ENCODE data around the gene SLC1A2. TPM values are rescaled to one million over a fixed set of nuclear protein-coding genes. Genes with fewer than 3 reads are reported as not detected.

SLC1A2 gene
- total and polyA plus RNA-seq, 2 of the 4 experiments (the other 2 are of a cell fraction), result 0.15 to 0.54 TPM

DNA sequence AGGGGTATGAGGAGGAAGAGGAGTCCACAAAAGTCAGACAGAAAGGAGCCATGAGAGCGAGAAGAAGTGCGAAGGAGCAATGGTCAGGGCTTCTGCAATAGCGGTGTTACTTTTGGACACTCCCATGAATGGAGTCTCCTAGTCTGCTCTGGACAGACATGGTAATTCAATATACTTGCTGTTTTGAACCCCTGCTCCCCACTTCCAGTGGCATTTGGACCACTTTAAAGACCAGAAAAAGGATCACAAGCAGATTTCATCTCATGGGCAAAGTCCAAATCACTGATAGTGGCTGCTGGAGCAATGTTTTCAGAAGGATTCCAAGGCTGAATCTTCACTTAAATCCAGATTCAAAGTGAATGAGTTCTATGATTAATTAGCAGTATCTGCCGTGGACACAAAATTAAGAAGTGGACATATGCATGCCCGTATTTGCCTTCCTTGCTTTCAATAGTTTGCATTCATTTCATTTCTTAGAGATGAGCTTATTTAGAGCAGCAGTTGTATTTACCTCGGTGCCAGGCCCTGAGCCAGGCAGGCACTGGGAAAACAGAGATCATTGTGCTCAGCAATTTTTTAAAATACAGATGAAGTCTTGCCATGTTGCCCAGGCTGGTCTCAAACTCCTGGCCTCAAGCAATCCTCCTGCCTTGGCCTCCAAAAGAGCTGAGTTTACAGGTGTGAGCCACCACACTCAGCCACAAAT, 72.0 kb downstream of the SLC1A2 start:
- CTCF ChIA-PET, result interaction anchor here (0.8 kb wide), 1 partner anchor 21 kb away, joined by 3 read pairs; no protein-coding TSS in a partner anchor
- TF ChIP-seq CEBPB (IDR thresholded peaks at IDR 0.05; ENCODE audit: low read depth, low read length) (no peak), SMC3 (IDR thresholded peaks at IDR 0.05; ENCODE audit: low read depth, low read length) (no peak), BHLHE40 (IDR thresholded peaks at IDR 0.05; ENCODE audit: low read depth, low read length) (no peak), RAD21 (IDR thresholded peaks at IDR 0.05; ENCODE audit: low read length) (no peak), POLR2A (IDR thresholded peaks at IDR 0.05; ENCODE audit: low read depth, low read length) (no peak), RFX5 (IDR thresholded peaks at IDR 0.05; ENCODE audit: low read depth, low read length) (no peak), NFE2L2 (IDR thresholded peaks at IDR 0.05; ENCODE audit: low read depth, low read length) (no peak), MXI1 (IDR thresholded peaks at IDR 0.05; ENCODE audit: borderline replicate concordance, low read depth, low read length) (no peak), FOS (IDR thresholded peaks at IDR 0.05; ENCODE audit: low read depth, low read length) (no peak), MAZ (IDR thresholded peaks at IDR 0.05; ENCODE audit: borderline replicate concordance, low read depth, low read length) (no peak), CHD1 (IDR thresholded peaks at IDR 0.05; ENCODE audit: low read depth, low read length) (no peak), MAFK (IDR thresholded peaks at IDR 0.05; ENCODE audit: low read depth, low read length) (no peak)
- TF ChIP-seq, protein P1, sequence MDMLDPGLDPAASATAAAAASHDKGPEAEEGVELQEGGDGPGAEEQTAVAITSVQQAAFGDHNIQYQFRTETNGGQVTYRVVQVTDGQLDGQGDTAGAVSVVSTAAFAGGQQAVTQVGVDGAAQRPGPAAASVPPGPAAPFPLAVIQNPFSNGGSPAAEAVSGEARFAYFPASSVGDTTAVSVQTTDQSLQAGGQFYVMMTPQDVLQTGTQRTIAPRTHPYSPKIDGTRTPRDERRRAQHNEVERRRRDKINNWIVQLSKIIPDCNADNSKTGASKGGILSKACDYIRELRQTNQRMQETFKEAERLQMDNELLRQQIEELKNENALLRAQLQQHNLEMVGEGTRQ (IDR thresholded peaks at IDR 0.05; ENCODE audit: low read depth, low read length), result no peak
- TF ChIP-seq, protein P2, sequence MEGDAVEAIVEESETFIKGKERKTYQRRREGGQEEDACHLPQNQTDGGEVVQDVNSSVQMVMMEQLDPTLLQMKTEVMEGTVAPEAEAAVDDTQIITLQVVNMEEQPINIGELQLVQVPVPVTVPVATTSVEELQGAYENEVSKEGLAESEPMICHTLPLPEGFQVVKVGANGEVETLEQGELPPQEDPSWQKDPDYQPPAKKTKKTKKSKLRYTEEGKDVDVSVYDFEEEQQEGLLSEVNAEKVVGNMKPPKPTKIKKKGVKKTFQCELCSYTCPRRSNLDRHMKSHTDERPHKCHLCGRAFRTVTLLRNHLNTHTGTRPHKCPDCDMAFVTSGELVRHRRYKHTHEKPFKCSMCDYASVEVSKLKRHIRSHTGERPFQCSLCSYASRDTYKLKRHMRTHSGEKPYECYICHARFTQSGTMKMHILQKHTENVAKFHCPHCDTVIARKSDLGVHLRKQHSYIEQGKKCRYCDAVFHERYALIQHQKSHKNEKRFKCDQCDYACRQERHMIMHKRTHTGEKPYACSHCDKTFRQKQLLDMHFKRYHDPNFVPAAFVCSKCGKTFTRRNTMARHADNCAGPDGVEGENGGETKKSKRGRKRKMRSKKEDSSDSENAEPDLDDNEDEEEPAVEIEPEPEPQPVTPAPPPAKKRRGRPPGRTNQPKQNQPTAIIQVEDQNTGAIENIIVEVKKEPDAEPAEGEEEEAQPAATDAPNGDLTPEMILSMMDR (conservative IDR thresholded peaks at IDR 0.05; ENCODE audit: low read depth, low read length), result no peak
- TF ChIP-seq, protein P3, sequence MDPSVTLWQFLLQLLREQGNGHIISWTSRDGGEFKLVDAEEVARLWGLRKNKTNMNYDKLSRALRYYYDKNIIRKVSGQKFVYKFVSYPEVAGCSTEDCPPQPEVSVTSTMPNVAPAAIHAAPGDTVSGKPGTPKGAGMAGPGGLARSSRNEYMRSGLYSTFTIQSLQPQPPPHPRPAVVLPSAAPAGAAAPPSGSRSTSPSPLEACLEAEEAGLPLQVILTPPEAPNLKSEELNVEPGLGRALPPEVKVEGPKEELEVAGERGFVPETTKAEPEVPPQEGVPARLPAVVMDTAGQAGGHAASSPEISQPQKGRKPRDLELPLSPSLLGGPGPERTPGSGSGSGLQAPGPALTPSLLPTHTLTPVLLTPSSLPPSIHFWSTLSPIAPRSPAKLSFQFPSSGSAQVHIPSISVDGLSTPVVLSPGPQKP (IDR thresholded peaks at IDR 0.05; ENCODE audit: borderline replicate concordance, low read depth, low read length), result no peak

More for the DNA sequence above, 72.0 kb downstream of the SLC1A2 start:
- H2AK9ac ChIP-seq (replicated peaks; ENCODE audit: low read depth, low read length, poor library complexity), result no peak overlapping the region
- H3K9me3 ChIP-seq (ENCODE audit: control insufficient read depth, insufficient read depth, low read length), result no peaks in the 10 kb centered on the region
- H3K4me2 ChIP-seq (ENCODE audit: low read depth, low read length), result no peak overlapping the region
- H3K4me3 ChIP-seq (ENCODE audit: insufficient read depth, low read depth, low read length), result no peak overlapping the region
- H2AK5ac ChIP-seq (ENCODE audit: low read depth, low read length), result no peak overlapping the region; the same call in 1 of the 2 replicates
- H3K4ac ChIP-seq (ENCODE audit: low read depth, low read length), result peak overlapping the region; percentile 10; the same call in 1 of the 2 replicates
- no peaks in the 10 kb centered on the region for H3K36me3 ChIP-seq (ENCODE audit: control insufficient read depth, insufficient read depth, low read length)
- WGBS, 2 experiments (ENCODE audit: extremely low coverage in 2 of 2, insufficient read length in 1 of 2), result 100% methylated on average over 1 of the region's 6 CpGs; no CpG with 5 or more reads in 1 of the 2 experiments
- ATAC-seq (ENCODE audit: low read depth) (no peak), DNase-seq (no peak)
- no peak overlapping the region for H3K56ac ChIP-seq (ENCODE audit: extremely low read depth, insufficient read depth, low read length)
- peak overlapping the region; percentile 26; the same call in 1 of the 2 replicates for H2BK120ac ChIP-seq (ENCODE audit: low read depth, low read length)
- intact Hi-C loops (cut with micrococcal nuclease) (loop anchor here (10.0 kb wide), 1 partner anchor 57 kb away; no protein-coding TSS in a partner anchor), dilution Hi-C loops (cut with HindIII; ENCODE audit: low sequenced_read_pairs, unreplicated experiment) (no loop called here), in situ Hi-C loops (cut with MboI; ENCODE audit: low sequenced_read_pairs) (no loop called here)
- peak overlapping the region; percentile 16; the same call in 1 of the 2 replicates for H4K5ac ChIP-seq (ENCODE audit: low read depth, low read length)
- H4K91ac ChIP-seq (ENCODE audit: insufficient read depth, low read depth, low read length), result no peak overlapping the region
- POLR2A ChIA-PET (ENCODE audit: unreplicated experiment), result no interaction called here
- no peak overlapping the region for H3K23ac ChIP-seq (ENCODE audit: low read depth, low read length)
- H2BK5ac ChIP-seq (ENCODE audit: low read depth, low read length, poor library complexity, severe bottlenecking), result peak overlapping the region; percentile 15
- no TSS peak for BruUV-seq (replicated peaks)
- peak overlapping the region; percentile 60; the same call in 1 of the 2 replicates for H3K14ac ChIP-seq (replicated peaks; ENCODE audit: low read depth, low read length)
- H3K79me1 ChIP-seq (ENCODE audit: low read depth in 1 of 2, low read length in 2 of 2), result no peaks in the 10 kb centered on the region
- 0 out of 2 replicates have a peak overlapping the region, but pooled peaks have one; percentile 29 for H3K18ac ChIP-seq (ENCODE audit: low read depth, low read length)
- H3K9ac ChIP-seq (ENCODE audit: low read depth, low read length), result no peak overlapping the region
- peaks cover 20% of the 10 kb centered on the region for H3K4me1 ChIP-seq (ENCODE audit: control insufficient read depth, insufficient read depth, low read length)
- H4K8ac ChIP-seq (ENCODE audit: low read depth in 2 of 2, low read length in 2 of 2), result no peak overlapping the region
- no peak overlapping the region; the same call in 2 of the 3 replicates for H2BK15ac ChIP-seq (ENCODE audit: low read depth, low read length)
- peaks cover 10% of the 10 kb centered on the region for H3K9me1 ChIP-seq (ENCODE audit: insufficient read depth, low read length)
- H2AFZ ChIP-seq (replicated peaks; ENCODE audit: low read length, poor library complexity), result no peak overlapping the region
- no peak overlapping the region; the same call in 1 of the 2 replicates for H3K27ac ChIP-seq (ENCODE audit: insufficient read depth, low read length)
- H2BK20ac ChIP-seq (ENCODE audit: low read depth, low read length), result no peak overlapping the region
- no peaks in the 10 kb centered on the region for H3K27me3 ChIP-seq (ENCODE audit: control insufficient read depth, insufficient read depth, low read length)
- H4K20me1 ChIP-seq (ENCODE audit: insufficient read depth, low read length), result no peaks in the 10 kb centered on the region

Measured in IMR-90 (cell line).